A172 (cell line): ENCODE data around the gene FHDC1. TPM values are rescaled to one million over a fixed set of nuclear protein-coding genes. Genes with fewer than 3 reads are reported as not detected.

Experiments used
- total RNA-seq: library from RNA; depleted of rRNA; stranded (reverse); fragments of >200 nt; shearing (Covaris generic); gene quantifications from 2 replicates; pipeline ENCODE4 v1.2.3, GENCODE V29; 2014; rRNA removed

The FHDC1 gene
- total RNA-seq, 1 experiment from 2014 or later: 0.40 TPM

Other genes starting within 250 kb of the FHDC1 start
- gene TIGD4, start 156.6 kb upstream of the FHDC1 start, total RNA-seq: 0.62 and 1.5 TPM in 2 replicates
- 42.9 and 52.6 TPM in 2 replicates for gene ARFIP1, start 156.4 kb upstream of the FHDC1 start, total RNA-seq